ENCODE measurements around the gene ARID5B.
"Not testable (repeated sequence)": the region's sequence is repeated elsewhere in the genome, so short reads cannot be mapped to it uniquely, and the experiment has no call there.

Gene ARID5B

GRCh38 chr10:61900829-61901792, at the start of gene ARID5B:
TSS of gene ARID5B (plus strand) at chr10:61901699. CDS start at chr10:61901710, 11 bp downstream.
- no peak for DNase-seq (ENCODE audit: low read depth)

- DNase-seq (ENCODE audit: low read depth) = no peak
Measured at GRCh38 chr10:61852261-61852660, 49.2 kb upstream of the ARID5B start.

GRCh38 chr10:61855771-61856170, 45.7 kb upstream of the ARID5B start:
- DNase-seq (ENCODE audit: low read depth) = no peak

GRCh38 chr10:61857746-61858145, 43.8 kb upstream of the ARID5B start:
- DNase-seq (ENCODE audit: low read depth) = no peak

- DNase-seq (ENCODE audit: low read depth) = no peak
Measured at GRCh38 chr10:61859786-61860185, 41.7 kb upstream of the ARID5B start.

- no peak for DNase-seq (ENCODE audit: low read depth)
Measured at GRCh38 chr10:61860964-61861758, 40.3 kb upstream of the ARID5B start.

- no peak for DNase-seq (ENCODE audit: low read depth)
Measured at GRCh38 chr10:61863981-61864380, 37.5 kb upstream of the ARID5B start.

- DNase-seq (ENCODE audit: low read depth) = no peak
Measured at GRCh38 chr10:61866700-61867368, 34.7 kb upstream of the ARID5B start.

GRCh38 chr10:61867374-61867773, 34.1 kb upstream of the ARID5B start:
- not testable (repeated sequence) for DNase-seq (ENCODE audit: low read depth)

GRCh38 chr10:61867817-61868216, 33.7 kb upstream of the ARID5B start:
- not testable (repeated sequence) for DNase-seq (ENCODE audit: low read depth)

GRCh38 chr10:61869041-61869675, 32.3 kb upstream of the ARID5B start:
- no peak for DNase-seq (ENCODE audit: low read depth)

GRCh38 chr10:61869774-61870525, 31.5 kb upstream of the ARID5B start:
- DNase-seq (ENCODE audit: low read depth) = no peak

GRCh38 chr10:61870526-61870895, 31.0 kb upstream of the ARID5B start:
- no peak for DNase-seq (ENCODE audit: low read depth)

- no peak for DNase-seq (ENCODE audit: low read depth)
Measured at GRCh38 chr10:61871487-61871886, 30.0 kb upstream of the ARID5B start.

- DNase-seq (ENCODE audit: low read depth) = no peak
Measured at GRCh38 chr10:61877887-61878739, 23.4 kb upstream of the ARID5B start.

- no peak for DNase-seq (ENCODE audit: low read depth)
Measured at GRCh38 chr10:61878740-61879068, 22.8 kb upstream of the ARID5B start.

- DNase-seq (ENCODE audit: low read depth) = no peak
Measured at GRCh38 chr10:61882621-61883370, 18.7 kb upstream of the ARID5B start.

GRCh38 chr10:61883371-61884025, 18.0 kb upstream of the ARID5B start:
- no peak for DNase-seq (ENCODE audit: low read depth)

GRCh38 chr10:61887772-61888171, 13.7 kb upstream of the ARID5B start:
- no peak for DNase-seq (ENCODE audit: low read depth)

Measured in stimulated activated CD8-positive, alpha-beta memory T cell treated with anti-CD3 and anti-CD28 coated beads, Interleukin-7, amount 100 ng/mL, for 24 hours (primary cell).